HepG2 (cell line): Measurements from ENCODE around the gene COL27A1.

ENCODE experiments used
- BRCA1 ChIP-seq: sonication (generic); formaldehyde crosslinking; IDR thresholded peaks from 2 replicates; pipeline ENCODE4 v1.4.0; 2020; ENCODE audit warnings: missing genetic modification reagents
- ELF1 ChIP-seq: sonication (generic); formaldehyde crosslinking; IDR thresholded peaks from 2 replicates; pipeline ENCODE4 v1.4.0; 2020; ENCODE audit warnings: missing genetic modification reagents
- FOXM1 ChIP-seq: sonication (generic); formaldehyde crosslinking; IDR thresholded peaks from 2 replicates; pipeline ENCODE4 v1.5.0; 2020; ENCODE audit warnings: missing genetic modification reagents
- GTF2F1 ChIP-seq: fragments of 150-350 bp; IDR thresholded peaks from 2 replicates; pipeline ENCODE4 v1.6.1; 2014; ENCODE audit warnings: low read length
- IKZF1 ChIP-seq: fragments of 450-650 bp; IDR thresholded peaks from 2 replicates; pipeline ENCODE4 v1.7.1; 2016
- KLF16 ChIP-seq, 2 experiments: sonication (generic) in 1 of 2; formaldehyde crosslinking in 1 of 2; IDR thresholded peaks; 2 replicates each; pipeline versions ENCODE4 v1.6.1 to v1.8.0; 2016 to 2023; ENCODE audit warnings: missing genetic modification reagents in 2 of 2, missing compliant biosample characterization in 1 of 2
- NCOA5 ChIP-seq: sonication (generic); formaldehyde crosslinking; IDR thresholded peaks from 2 replicates; pipeline ENCODE4 v1.4.0; 2020; ENCODE audit warnings: missing genetic modification reagents
- NFYB ChIP-seq: sonication (generic); formaldehyde crosslinking; IDR thresholded peaks from 2 replicates; pipeline ENCODE4 v1.4.0; 2020; ENCODE audit warnings: missing genetic modification reagents
- RBM39 ChIP-seq: fragments of 200-400 bp; formaldehyde crosslinking; IDR thresholded peaks from one replicate; pipeline ENCODE4 v1.6.1; 2018; ENCODE audit warnings: antibody characterized with exemption, mild to moderate bottlenecking, low read depth, low read length; ENCODE audit not compliant: poor library complexity, severe bottlenecking
- STAT6 ChIP-seq: sonication (generic); formaldehyde crosslinking; IDR thresholded peaks from 2 replicates; pipeline ENCODE4 v1.4.0; 2020; ENCODE audit warnings: missing genetic modification reagents, mild to moderate bottlenecking, borderline replicate concordance
- ZNF276 ChIP-seq: sonication (generic); formaldehyde crosslinking; IDR thresholded peaks from 2 replicates; pipeline ENCODE4 v1.4.0; 2020; ENCODE audit warnings: mild to moderate bottlenecking, low read depth, missing genetic modification reagents
- ZNF646 ChIP-seq: sonication (generic); formaldehyde crosslinking; IDR thresholded peaks from 2 replicates; pipeline ENCODE4 v1.9.0; 2021; ENCODE audit warnings: mild to moderate bottlenecking, missing genetic modification reagents
- TF ChIP-seq, protein P1 (sequence below): sonication (generic); formaldehyde crosslinking; IDR thresholded peaks from 2 replicates; pipeline ENCODE4 v1.4.0; 2020; ENCODE audit warnings: missing genetic modification reagents

DNA sequence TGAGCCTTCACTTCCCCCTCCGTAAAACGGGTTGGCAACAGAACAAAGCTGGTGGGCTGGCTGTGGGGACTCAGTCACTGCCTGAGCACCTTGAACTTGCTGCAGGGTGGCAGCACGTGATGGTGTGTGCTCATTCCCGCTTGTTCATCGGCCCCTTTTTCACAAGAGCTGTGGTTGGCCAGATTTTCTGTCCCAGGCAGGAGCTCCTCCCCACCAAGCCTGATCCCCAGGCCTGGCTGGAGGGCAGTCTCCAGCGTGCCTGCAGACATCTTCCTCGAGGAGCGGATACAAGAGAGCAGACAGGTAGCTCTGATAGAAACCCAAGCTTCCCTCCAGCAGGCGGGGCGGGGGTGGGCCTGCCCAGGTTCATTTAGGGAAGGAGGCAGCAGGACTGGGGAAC lies 105.7 kb downstream of the COL27A1 start:
- TF ChIP-seq NFYB (CRISPR knock-in tag) (no peak), STAT6 (CRISPR knock-in tag) (no peak), BRCA1 (CRISPR knock-in tag) (no peak), RBM39 (no peak), FOXM1 (CRISPR knock-in tag) (no peak), GTF2F1 (no peak), ZNF646 (no peak), IKZF1 (no peak), NCOA5 (CRISPR knock-in tag) (no peak), KLF16 (CRISPR knock-in tag; IDR thresholded peaks at IDR 0.05) (no peak), ELF1 (CRISPR knock-in tag) (no peak), ZNF276 (CRISPR knock-in tag) (no peak)
- TF ChIP-seq, protein P1, sequence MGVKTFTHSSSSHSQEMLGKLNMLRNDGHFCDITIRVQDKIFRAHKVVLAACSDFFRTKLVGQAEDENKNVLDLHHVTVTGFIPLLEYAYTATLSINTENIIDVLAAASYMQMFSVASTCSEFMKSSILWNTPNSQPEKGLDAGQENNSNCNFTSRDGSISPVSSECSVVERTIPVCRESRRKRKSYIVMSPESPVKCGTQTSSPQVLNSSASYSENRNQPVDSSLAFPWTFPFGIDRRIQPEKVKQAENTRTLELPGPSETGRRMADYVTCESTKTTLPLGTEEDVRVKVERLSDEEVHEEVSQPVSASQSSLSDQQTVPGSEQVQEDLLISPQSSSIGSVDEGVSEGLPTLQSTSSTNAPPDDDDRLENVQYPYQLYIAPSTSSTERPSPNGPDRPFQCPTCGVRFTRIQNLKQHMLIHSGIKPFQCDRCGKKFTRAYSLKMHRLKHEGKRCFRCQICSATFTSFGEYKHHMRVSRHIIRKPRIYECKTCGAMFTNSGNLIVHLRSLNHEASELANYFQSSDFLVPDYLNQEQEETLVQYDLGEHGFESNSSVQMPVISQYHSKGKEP (CRISPR knock-in tag): no peak
